K562 (cell line): ENCODE results near the gene KCTD15. TPM values are rescaled to one million over a fixed set of nuclear protein-coding genes. Genes with fewer than 3 reads are reported as not detected.

Experiments
- CXXC5 ChIP-seq: fragments of 250-450 bp; sonication (Bioruptor Pico); IDR thresholded peaks from 2 replicates; pipeline ENCODE4 v1.8.0; 2022; ENCODE audit warnings: inconsistent platforms, mild to moderate bottlenecking, moderate library complexity
- FOS ChIP-seq: IDR thresholded peaks from 3 replicates; pipeline ENCODE4 v1.6.1; 2011; ENCODE audit not compliant: insufficient read length; ENCODE audit errors: extremely low read depth
- FOXK1 ChIP-seq: sonication (generic); formaldehyde crosslinking; IDR thresholded peaks from 2 replicates; pipeline ENCODE4 v1.8.0; 2022; ENCODE audit warnings: missing genetic modification reagents, mild to moderate bottlenecking, borderline replicate concordance
- HMGN3 ChIP-seq: IDR thresholded peaks from 2 replicates; pipeline ENCODE4 v1.6.1; 2011; ENCODE audit warnings: borderline replicate concordance, low read depth, mild to moderate bottlenecking, mixed read lengths, low read length; ENCODE audit not compliant: insufficient read length; ENCODE audit errors: extremely low read depth
- KDM4B ChIP-seq, 2 experiments: fragments of 450-650 bp in 1 of 2; sonication (generic) in 1 of 2; IDR thresholded peaks; 2 replicates each; pipeline ENCODE4 v1.6.1; 2016 to 2017; ENCODE audit warnings: borderline replicate concordance in 2 of 2, antibody characterized with exemption in 1 of 2, low read depth in 1 of 2, mild to moderate bottlenecking in 1 of 2
- MAZ ChIP-seq, 2 experiments: fragments of 450-650 bp in 1 of 2; sonication (generic) in 1 of 2; formaldehyde crosslinking; IDR thresholded peaks in 1 of 2; conservative IDR thresholded peaks in 1 of 2; 2 replicates each; pipeline versions ENCODE4 v1.4.0 to v1.5.0; 2020; ENCODE audit warnings: mild to moderate bottlenecking in 1 of 2, missing genetic modification reagents in 1 of 2
- NCOA4 ChIP-seq: fragments of 450-650 bp; IDR thresholded peaks from 2 replicates; pipeline ENCODE4 v1.6.1; 2018; ENCODE audit warnings: mild to moderate bottlenecking; ENCODE audit not compliant: partially characterized antibody
- NELFE ChIP-seq: IDR thresholded peaks from 2 replicates; pipeline ENCODE4 v1.6.1; 2011; ENCODE audit warnings: mild to moderate bottlenecking; ENCODE audit not compliant: insufficient read depth, insufficient read length
- NR3C1 ChIP-seq: sonication (generic); formaldehyde crosslinking; IDR thresholded peaks from 2 replicates; pipeline ENCODE4 v1.8.1; 2022; ENCODE audit warnings: missing genetic modification reagents
- POLR3A ChIP-seq: IDR thresholded peaks from 2 replicates; pipeline ENCODE4 v1.6.1; 2011; ENCODE audit warnings: borderline replicate concordance, mild to moderate bottlenecking, moderate library complexity; ENCODE audit not compliant: insufficient read length, insufficient read depth; ENCODE audit errors: extremely low read depth
- PTRF ChIP-seq: fragments of 450-650 bp; IDR thresholded peaks from 2 replicates; pipeline ENCODE4 v1.6.1; 2016; ENCODE audit warnings: mild to moderate bottlenecking, missing genetic modification characterization, missing compliant biosample characterization
- SRSF7 ChIP-seq: fragments of 200-400 bp; formaldehyde crosslinking; optimal IDR thresholded peaks from 2 replicates; pipeline ENCODE3; 2017; ENCODE audit warnings: mild to moderate bottlenecking, low read depth, low read length
- ZNF133 ChIP-seq: fragments of 250-450 bp; sonication (Bioruptor Pico); IDR thresholded peaks from 2 replicates; pipeline ENCODE4 v1.4.0; 2020; ENCODE audit warnings: mild to moderate bottlenecking
- ZNF324 ChIP-seq: fragments of 250-450 bp; sonication (Bioruptor Pico); IDR thresholded peaks from 2 replicates; pipeline ENCODE4 v1.4.0; 2020; ENCODE audit warnings: mild to moderate bottlenecking
- ZNF431 ChIP-seq: sonication (generic); formaldehyde crosslinking; IDR thresholded peaks from 2 replicates; pipeline ENCODE4 v1.8.0; 2022; ENCODE audit warnings: mild to moderate bottlenecking, missing genetic modification reagents
- ZNF551 ChIP-seq: fragments of 250-450 bp; sonication (Bioruptor Pico); IDR thresholded peaks from 2 replicates; pipeline ENCODE4 v1.5.0; 2021; ENCODE audit warnings: mild to moderate bottlenecking, moderate library complexity
- polyA plus RNA-seq, 8 experiments: library from polyadenylated mRNA; depleted of rRNA in 4 of 8; stranded (reverse) in 5 of 8; unstranded in 3 of 8; fragments of >200 nt; fragmentation: Nextera tagmentation in 2 of 8; fragmentation: Illumina TruSeq in 1 of 8; extraction: Ambion mirVana in 2 of 8; extraction: Trizol in 1 of 8; gene quantifications; 2 replicates each; pipeline versions ENCODE4 v1.2.1 to v1.2.3, GENCODE V29; 2011 to 2014; ENCODE audit warnings: inconsistent platforms in 1 of 8, missing spikeins in 1 of 8
- total RNA-seq, 7 experiments: library from RNA; depleted of rRNA in 6 of 7; stranded (reverse); fragments of >200 nt in 6 of 7; fragmentation: Illumina TruSeq in 2 of 7; extraction: Trizol in 2 of 7; gene quantifications; 2 replicates each; pipeline versions ENCODE4 v1.2.1 to v1.2.3, GENCODE V29; 2011 to 2021; ENCODE audit warnings: low replicate concordance in 1 of 7
- TF ChIP-seq, protein P1 (sequence below): fragments of 250-450 bp; sonication (Bioruptor Pico); IDR thresholded peaks from 2 replicates; pipeline ENCODE4 v1.4.0; 2020; ENCODE audit warnings: borderline replicate concordance
- TF ChIP-seq, protein P2 (sequence below), 2 experiments: fragments of 450-650 bp; IDR thresholded peaks; 2 replicates each; pipeline ENCODE4 v1.6.1; 2016; ENCODE audit warnings: mild to moderate bottlenecking in 2 of 2, borderline replicate concordance in 1 of 2, low read depth in 1 of 2, moderate library complexity in 1 of 2

KCTD15 gene
- total and polyA plus RNA-seq, 9 of the 15 experiments (the other 6 are each of a cell fraction or from before 2014, with no cell fraction given), result 1.7 to 49.0 (median 11.8) TPM

DNA sequence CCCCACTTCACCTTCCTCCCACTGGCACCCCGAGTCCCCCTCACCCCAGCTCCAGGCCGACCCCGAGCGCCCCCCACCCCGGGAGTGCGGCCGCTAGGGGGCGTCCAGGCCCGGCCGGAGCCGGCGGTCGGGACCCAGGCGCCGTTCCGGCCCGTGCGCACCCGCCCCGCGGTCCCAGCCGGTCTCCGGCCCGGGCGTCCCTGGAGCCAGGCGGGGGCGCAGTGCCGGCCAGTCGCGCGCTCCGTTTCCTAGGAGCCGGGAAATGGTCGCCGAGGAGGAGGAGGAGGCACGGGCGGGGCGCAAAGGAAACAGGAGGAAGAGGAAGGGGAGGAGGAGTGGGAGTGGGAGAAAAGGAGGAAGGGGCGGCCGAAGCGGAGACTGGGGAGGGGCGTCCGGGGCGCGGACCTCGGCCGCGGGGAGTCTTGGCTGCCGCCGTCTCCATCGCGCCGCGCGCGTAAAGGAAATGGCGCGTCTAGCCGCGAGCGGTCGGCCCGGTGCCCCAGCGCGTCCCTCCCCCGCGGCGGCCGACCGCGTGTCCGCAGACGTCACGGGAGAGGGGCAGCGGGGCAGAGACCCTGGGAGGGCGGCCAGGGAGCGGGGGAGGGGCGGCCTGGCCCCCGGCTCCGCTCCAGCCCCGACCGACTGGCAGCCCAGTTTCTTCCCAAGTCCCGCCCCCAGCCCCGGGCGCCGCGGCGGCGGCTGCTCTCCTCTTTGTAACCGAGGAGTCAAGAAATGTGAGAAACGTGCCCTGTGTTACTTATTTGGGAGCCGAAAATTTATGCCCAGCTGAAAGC, 1.1 kb upstream of the KCTD15 start (continued):
- TF ChIP-seq KDM4B (IDR thresholded peaks at IDR 0.05; ENCODE audit: borderline replicate concordance in 2 of 2, low read depth in 1 of 2) (no peak), NR3C1 (no peak), MAZ (CRISPR knock-in tag; conservative IDR thresholded peaks at IDR 0.05 in 1 of 2, IDR thresholded peaks at IDR 0.05 in 1 of 2) (peak in 1 of 2 experiments; percentile 75; a peak in 2 of 4 replicates), CXXC5 (CRISPR knock-in tag) (peak; percentile 81), ZNF431 (no peak), PTRF (tag) (no peak), POLR3A (no peak), NELFE (no peak), HMGN3 (no peak), FOS (no peak), ZNF324 (CRISPR knock-in tag) (no peak), NCOA4 (no peak), FOXK1 (CRISPR knock-in tag) (no peak), ZNF133 (no peak), ZNF551 (CRISPR knock-in tag) (no peak), SRSF7 (no peak)
- TF ChIP-seq, protein P1, sequence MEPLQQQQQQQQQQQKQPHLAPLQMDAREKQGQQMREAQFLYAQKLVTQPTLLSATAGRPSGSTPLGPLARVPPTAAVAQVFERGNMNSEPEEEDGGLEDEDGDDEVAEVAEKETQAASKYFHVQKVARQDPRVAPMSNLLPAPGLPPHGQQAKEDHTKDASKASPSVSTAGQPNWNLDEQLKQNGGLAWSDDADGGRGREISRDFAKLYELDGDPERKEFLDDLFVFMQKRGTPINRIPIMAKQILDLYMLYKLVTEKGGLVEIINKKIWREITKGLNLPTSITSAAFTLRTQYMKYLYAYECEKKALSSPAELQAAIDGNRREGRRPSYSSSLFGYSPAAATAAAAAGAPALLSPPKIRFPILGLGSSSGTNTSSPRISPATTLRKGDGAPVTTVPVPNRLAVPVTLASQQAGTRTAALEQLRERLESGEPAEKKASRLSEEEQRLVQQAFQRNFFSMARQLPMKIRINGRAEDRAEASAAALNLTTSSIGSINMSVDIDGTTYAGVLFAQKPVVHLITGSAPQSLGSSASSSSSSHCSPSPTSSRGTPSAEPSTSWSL (CRISPR knock-in tag), result no peak
- TF ChIP-seq, protein P2, sequence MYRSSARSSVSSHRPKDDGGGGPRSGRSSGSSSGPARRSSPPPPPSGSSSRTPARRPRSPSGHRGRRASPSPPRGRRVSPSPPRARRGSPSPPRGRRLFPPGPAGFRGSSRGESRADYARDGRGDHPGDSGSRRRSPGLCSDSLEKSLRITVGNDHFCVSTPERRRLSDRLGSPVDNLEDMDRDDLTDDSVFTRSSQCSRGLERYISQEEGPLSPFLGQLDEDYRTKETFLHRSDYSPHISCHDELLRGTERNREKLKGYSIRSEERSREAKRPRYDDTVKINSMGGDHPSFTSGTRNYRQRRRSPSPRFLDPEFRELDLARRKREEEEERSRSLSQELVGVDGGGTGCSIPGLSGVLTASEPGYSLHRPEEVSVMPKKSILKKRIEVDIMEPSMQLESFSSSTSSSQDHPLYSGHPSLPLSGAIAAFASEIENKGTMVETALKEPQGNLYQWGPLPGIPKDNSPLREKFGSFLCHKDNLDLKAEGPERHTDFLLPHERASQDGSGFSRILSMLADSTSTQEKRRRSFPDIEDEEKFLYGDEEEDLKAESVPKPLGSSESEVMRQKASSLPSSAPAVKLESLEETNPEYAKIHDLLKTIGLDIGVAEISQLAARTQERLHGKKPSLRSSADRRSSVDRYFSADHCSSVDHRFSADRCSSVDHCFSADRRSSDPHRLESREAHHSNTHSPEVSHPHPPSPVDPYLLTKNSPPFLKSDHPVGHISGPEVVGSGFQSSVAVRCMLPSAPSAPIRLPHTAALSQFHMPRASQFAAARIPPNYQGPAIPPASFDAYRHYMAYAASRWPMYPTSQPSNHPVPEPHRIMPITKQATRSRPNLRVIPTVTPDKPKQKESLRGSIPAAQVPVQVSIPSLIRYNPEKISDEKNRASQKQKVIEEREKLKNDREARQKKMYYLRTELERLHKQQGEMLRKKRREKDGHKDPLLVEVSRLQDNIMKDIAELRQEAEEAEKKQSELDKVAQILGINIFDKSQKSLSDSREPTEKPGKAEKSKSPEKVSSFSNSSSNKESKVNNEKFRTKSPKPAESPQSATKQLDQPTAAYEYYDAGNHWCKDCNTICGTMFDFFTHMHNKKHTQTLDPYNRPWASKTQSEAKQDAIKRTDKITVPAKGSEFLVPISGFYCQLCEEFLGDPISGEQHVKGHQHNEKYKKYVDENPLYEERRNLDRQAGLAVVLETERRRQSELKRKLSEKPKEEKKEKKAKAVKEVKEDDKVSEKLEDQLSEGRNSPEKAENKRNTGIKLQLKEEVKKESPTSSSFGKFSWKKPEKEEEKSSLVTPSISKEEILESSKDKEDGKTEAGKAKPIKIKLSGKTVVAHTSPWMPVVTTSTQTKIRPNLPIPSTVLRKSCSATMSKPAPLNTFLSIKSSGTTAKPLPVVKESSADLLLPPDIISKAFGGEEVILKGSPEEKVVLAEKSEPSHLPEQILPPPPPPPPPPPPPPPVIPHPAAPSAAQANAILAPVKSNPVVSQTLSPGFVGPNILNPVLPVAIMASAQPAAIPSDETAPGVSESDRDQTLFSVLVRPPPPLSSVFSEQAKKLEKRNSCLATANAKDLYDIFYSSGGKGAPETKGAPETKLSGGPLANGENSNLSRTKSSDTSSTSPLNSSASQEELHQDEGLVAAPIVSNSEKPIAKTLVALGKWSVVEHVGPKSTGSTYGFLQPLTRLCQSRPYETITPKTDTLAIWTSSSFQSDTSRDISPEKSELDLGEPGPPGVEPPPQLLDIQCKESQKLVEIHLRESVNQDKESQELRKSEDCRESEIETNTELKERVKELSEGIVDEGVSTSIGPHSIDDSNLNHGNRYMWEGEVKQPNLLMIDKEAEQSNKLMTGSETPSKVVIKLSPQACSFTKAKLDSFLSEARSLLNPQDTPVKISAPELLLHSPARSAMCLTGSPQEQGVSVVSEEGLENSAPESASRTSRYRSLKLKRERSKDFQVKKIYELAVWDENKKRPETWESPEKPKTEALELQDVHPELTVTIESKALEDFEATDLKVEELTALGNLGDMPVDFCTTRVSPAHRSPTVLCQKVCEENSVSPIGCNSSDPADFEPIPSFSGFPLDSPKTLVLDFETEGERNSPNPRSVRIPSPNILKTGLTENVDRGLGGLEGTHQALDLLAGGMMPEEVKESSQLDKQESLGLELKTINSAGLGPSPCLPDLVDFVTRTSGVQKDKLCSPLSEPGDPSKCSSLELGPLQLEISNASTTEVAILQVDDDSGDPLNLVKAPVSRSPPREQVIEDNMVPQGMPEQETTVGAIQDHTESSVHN (IDR thresholded peaks at IDR 0.05; ENCODE audit: borderline replicate concordance in 1 of 2, low read depth in 1 of 2), result no peak
